GM23248 (cell line): Measurements from ENCODE around the gene EGFLAM.

Experiments
- EZH2 ChIP-seq: fragments of 200-600 bp; sonication (generic); IDR thresholded peaks from 2 replicates; pipeline ENCODE4 v1.6.1; 2018; ENCODE audit warnings: antibody characterized with exemption, mild to moderate bottlenecking; ENCODE audit not compliant: insufficient read depth, poor library complexity, severe bottlenecking
- EZH2phosphoT487 ChIP-seq: fragments of 200-600 bp; sonication (generic); IDR thresholded peaks from 2 replicates; pipeline ENCODE4 v1.6.1; 2018; ENCODE audit warnings: antibody characterized with exemption, moderate library complexity, mild to moderate bottlenecking, low read depth; ENCODE audit not compliant: insufficient read depth

DNA sequence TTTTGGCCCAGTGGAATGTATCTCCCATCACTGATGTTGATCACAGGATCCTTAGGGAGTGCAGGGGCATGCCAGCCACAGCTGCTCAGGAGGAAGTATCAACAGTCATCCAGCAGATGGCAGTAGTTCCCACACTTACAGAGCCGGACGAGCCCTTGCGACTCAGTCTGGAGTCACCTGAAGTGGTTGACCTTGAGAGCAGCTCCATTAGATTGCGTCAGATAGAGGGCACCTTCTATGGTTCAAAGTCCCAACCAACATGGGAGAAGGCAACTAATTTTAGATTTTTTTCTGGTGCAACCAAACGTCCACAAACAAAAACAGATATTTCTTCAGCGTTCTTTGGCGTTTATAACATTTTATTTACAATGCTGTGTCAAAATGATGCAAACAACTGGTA is 124.5 kb downstream of the EGFLAM start:
- TF ChIP-seq EZH2phosphoT487 (no peak), EZH2 (no peak)
